Stimulated activated CD8-positive, alpha-beta memory T cell treated with anti-CD3 and anti-CD28 coated beads, Interleukin-15, amount 100 ng/mL, for 4 hours (primary cell): ENCODE results near the gene CRB2.

ENCODE experiments used
- DNase-seq, 2 donors: peaks; one replicate each; pipeline ENCODE4 v3.0.0-alpha.2; 2020; ENCODE audit warnings: low read depth in 2 of 2

CRB2 gene

GRCh38 chr9:123402981-123403509, 47.0 kb downstream of the CRB2 start:
- no peak for DNase-seq

- DNase-seq = no peak
Observed at GRCh38 chr9:123406016-123406415, 50.0 kb downstream of the CRB2 start.

GRCh38 chr9:123406691-123407216, 50.8 kb downstream of the CRB2 start:
- DNase-seq = no peak

- no peak for DNase-seq
Observed at GRCh38 chr9:123407217-123407851, 51.3 kb downstream of the CRB2 start.

- DNase-seq = no peak
Observed at GRCh38 chr9:123408313-123409262, 52.6 kb downstream of the CRB2 start.

GRCh38 chr9:123410281-123410910, 54.4 kb downstream of the CRB2 start:
- no peak for DNase-seq

- DNase-seq = no peak
Observed at GRCh38 chr9:123411191-123411590, 55.2 kb downstream of the CRB2 start.

GRCh38 chr9:123411636-123412035, 55.6 kb downstream of the CRB2 start:
- DNase-seq = no peak

- DNase-seq = no peak
Observed at GRCh38 chr9:123412171-123412820, 56.3 kb downstream of the CRB2 start.

- DNase-seq = no peak
Observed at GRCh38 chr9:123414204-123414603, 58.2 kb downstream of the CRB2 start.

- DNase-seq = no peak
Observed at GRCh38 chr9:123414936-123415930, 59.2 kb downstream of the CRB2 start.

- no peak for DNase-seq
Observed at GRCh38 chr9:123416176-123416575, 60.2 kb downstream of the CRB2 start.

- no peak for DNase-seq
Observed at GRCh38 chr9:123417289-123418051, 61.5 kb downstream of the CRB2 start.

- no peak for DNase-seq
Observed at GRCh38 chr9:123418052-123418430, 62.0 kb downstream of the CRB2 start.

- DNase-seq = no peak
Observed at GRCh38 chr9:123418506-123418905, 62.5 kb downstream of the CRB2 start.

- DNase-seq = no peak
Observed at GRCh38 chr9:123419091-123419490, 63.1 kb downstream of the CRB2 start.

GRCh38 chr9:123419721-123420591, 64.0 kb downstream of the CRB2 start:
- DNase-seq = no peak

GRCh38 chr9:123420592-123421111, 64.7 kb downstream of the CRB2 start:
- no peak for DNase-seq
